Hepatocyte (in vitro differentiated cells): ENCODE measurements around the gene ADIPOR1. TPM values are rescaled to one million over a fixed set of nuclear protein-coding genes. Genes with fewer than 3 reads are reported as not detected.

Experiments
- DNase-seq: peaks from one replicate; pipeline ENCODE4 v3.0.0-alpha.2; 2016; ENCODE audit warnings: low spot score
- H2AFZ ChIP-seq: fragments of 200-600 bp; sonication (generic); 2 replicates; pipeline ENCODE4 v1.6.0; 2016; ENCODE audit warnings: antibody characterized with exemption, mild to moderate bottlenecking
- H3K27ac ChIP-seq: fragments of 200-600 bp; sonication (generic); 2 replicates; pipeline ENCODE4 v1.5.1; 2016; ENCODE audit warnings: mild to moderate bottlenecking
- H3K27me3 ChIP-seq: fragments of 200-600 bp; sonication (generic); 2 replicates; pipeline ENCODE4 v1.6.1; 2016
- H3K36me3 ChIP-seq: fragments of 200-600 bp; sonication (generic); replicated peaks from 2 replicates; pipeline ENCODE4 v1.5.1; 2016; ENCODE audit warnings: low read depth; ENCODE audit not compliant: insufficient read depth
- H3K4me1 ChIP-seq: fragments of 200-600 bp; sonication (generic); 2 replicates; pipeline ENCODE4 v1.5.1; 2016; ENCODE audit warnings: mild to moderate bottlenecking, moderate library complexity; ENCODE audit not compliant: insufficient read depth
- H3K4me2 ChIP-seq: fragments of 200-600 bp; sonication (generic); 2 replicates; pipeline ENCODE4 v1.6.0; 2016
- H3K4me3 ChIP-seq: fragments of 200-600 bp; sonication (generic); 2 replicates; pipeline ENCODE4 v1.5.1; 2016; ENCODE audit warnings: mild to moderate bottlenecking
- H3K79me2 ChIP-seq: fragments of 200-600 bp; sonication (generic); 2 replicates; pipeline ENCODE4 v1.6.0; 2017; ENCODE audit warnings: mild to moderate bottlenecking
- H3K9me2 ChIP-seq: fragments of 200-600 bp; sonication (generic); replicated peaks from 2 replicates; pipeline ENCODE4 v1.6.0; 2017; ENCODE audit warnings: mild to moderate bottlenecking; ENCODE audit not compliant: insufficient read depth
- H3K9me3 ChIP-seq: fragments of 200-600 bp; sonication (generic); 2 replicates; pipeline ENCODE4 v1.5.1; 2016; ENCODE audit warnings: low read depth, mild to moderate bottlenecking
- H4K20me1 ChIP-seq: fragments of 200-600 bp; sonication (generic); 2 replicates; pipeline ENCODE4 v1.6.0; 2016; ENCODE audit warnings: mild to moderate bottlenecking; ENCODE audit not compliant: insufficient read depth, poor library complexity, severe bottlenecking
- CTCF ChIP-seq: fragments of 200-600 bp; sonication (generic); IDR thresholded peaks from 2 replicates; pipeline ENCODE4 v1.5.1; 2016; ENCODE audit warnings: antibody characterized with exemption, mild to moderate bottlenecking; ENCODE audit not compliant: poor library complexity
- EZH2 ChIP-seq: fragments of 200-600 bp; sonication (generic); IDR thresholded peaks from 2 replicates; pipeline ENCODE4 v1.6.1; 2016; ENCODE audit warnings: antibody characterized with exemption, mild to moderate bottlenecking, borderline replicate concordance
- EZH2phosphoT487 ChIP-seq: fragments of 200-600 bp; sonication (generic); IDR thresholded peaks from one replicate; pipeline ENCODE4 v1.6.1; 2018; ENCODE audit warnings: antibody characterized with exemption, mild to moderate bottlenecking, low read depth, moderate library complexity; ENCODE audit not compliant: unreplicated experiment, severe bottlenecking
- WGBS: methylation state at CpG from one replicate; pipeline ENCODE4 v1.1.6; 2016; ENCODE audit warnings: low lambda C conversion rate; ENCODE audit errors: missing lambda C conversion rate; 5-methylcytosine and 5-hydroxymethylcytosine counted together
- polyA plus RNA-seq: library from polyadenylated mRNA; unstranded; fragments of >200 nt; fragmentation: Nextera tagmentation; extraction: Ambion mirVana; gene quantifications from 2 replicates; pipeline ENCODE4 v1.2.1, GENCODE V29; 2016
- total RNA-seq: library from RNA; depleted of rRNA; stranded (reverse); fragments of >200 nt; gene quantifications from 2 replicates; pipeline ENCODE4 v1.2.3, GENCODE V29; 2014

Gene ADIPOR1
- total and polyA plus RNA-seq, 2 experiments from 2014 or later, result 75.7 to 121 TPM

- H3K36me3 ChIP-seq, result no peaks in the 10 kb centered on the region
- no peaks in the 10 kb centered on the region for H3K9me2 ChIP-seq
- DNase-seq, result no peak
- H3K4me2 ChIP-seq, result peak overlapping the region; percentile 89
- no peaks in the 10 kb centered on the region for H4K20me1 ChIP-seq
- H3K4me1 ChIP-seq, result peaks cover 9% of the 10 kb centered on the region
- H3K79me2 ChIP-seq, result no peaks in the 10 kb centered on the region
- H3K9me3 ChIP-seq, result no peaks in the 10 kb centered on the region
- no peaks in the 10 kb centered on the region for H3K27me3 ChIP-seq
- no peak for TF ChIP-seq EZH2phosphoT487
- TF ChIP-seq EZH2, result no peak
- TF ChIP-seq CTCF, result no peak
- 77% methylated on average over 3 of the region's 3 CpGs for WGBS
- peak overlapping the region; percentile 91 for H2AFZ ChIP-seq
- H3K4me3 ChIP-seq, result peak overlapping the region; percentile 73
- no peak overlapping the region for H3K27ac ChIP-seq
Measured at GRCh38 chr1:202968351-202968750, 10.2 kb upstream of the ADIPOR1 start.

- Histone ChIP-seq H3K9me2 (no peaks in the 10 kb centered on the region), H3K27ac (peak overlapping the region; percentile 75), H3K9me3 (no peaks in the 10 kb centered on the region), H2AFZ (peak overlapping the region; percentile 91), H3K4me1 (peaks cover 9% of the 10 kb centered on the region), H3K4me3 (peak overlapping the region; percentile 73), H3K4me2 (peak overlapping the region; percentile 89), H4K20me1 (no peaks in the 10 kb centered on the region), H3K27me3 (no peaks in the 10 kb centered on the region), H3K36me3 (no peaks in the 10 kb centered on the region), H3K79me2 (no peaks in the 10 kb centered on the region)
- TF ChIP-seq EZH2phosphoT487 (no peak), EZH2 (no peak), CTCF (no peak)
- peak; percentile 50 for DNase-seq
- 7% methylated on average over 21 of the region's 21 CpGs for whole genome bisulfite sequencing
Measured at GRCh38 chr1:202967684-202968281, 9.7 kb upstream of the ADIPOR1 start.

DNA sequence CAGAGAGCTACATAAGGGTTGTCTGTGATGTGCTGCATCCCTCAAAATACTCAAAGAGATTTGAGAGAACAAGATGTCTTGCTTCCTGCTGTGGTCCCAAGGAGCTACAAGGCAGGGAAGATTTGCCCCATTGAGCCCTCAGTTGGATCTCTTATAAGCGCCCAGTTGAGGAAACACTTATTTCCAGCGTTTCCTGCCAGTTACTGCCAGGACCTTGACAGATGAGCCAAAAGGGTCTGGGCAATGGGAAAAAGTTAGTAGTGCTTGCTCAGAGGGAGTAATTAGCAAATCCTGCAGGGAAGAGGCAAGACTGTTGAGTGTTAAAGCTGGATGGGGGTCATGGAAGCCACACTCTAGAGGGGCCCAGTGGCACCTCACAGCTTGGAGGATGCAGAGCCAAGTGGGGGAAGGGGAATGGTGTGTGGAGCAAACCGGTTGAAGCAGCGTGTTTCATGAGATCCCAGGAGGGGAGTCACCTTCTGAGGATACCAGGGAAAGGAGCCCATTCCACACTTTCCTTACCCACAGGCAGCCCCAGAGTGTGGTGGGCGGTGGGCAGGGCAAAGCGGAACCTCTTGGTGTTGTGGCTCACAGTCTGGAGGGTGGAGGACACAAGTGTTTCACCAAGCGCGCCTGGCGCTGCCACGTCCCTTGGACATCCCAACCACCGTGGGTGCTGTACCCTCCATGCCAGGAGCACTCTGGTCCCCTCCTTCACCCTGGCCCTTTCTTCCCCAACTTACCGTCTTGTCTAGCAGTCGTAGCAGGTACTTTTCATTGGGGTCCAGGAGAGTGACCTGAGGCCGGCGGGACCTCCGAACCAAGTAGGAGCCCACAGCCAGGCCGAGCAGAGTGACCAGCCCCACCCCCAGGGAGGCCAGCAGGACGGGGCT lies 8.1 kb upstream of the ADIPOR1 start:
- Histone ChIP-seq H3K9me3 (no peaks in the 10 kb centered on the region), H3K4me2 (peak overlapping the region; percentile 89), H4K20me1 (no peaks in the 10 kb centered on the region), H3K4me1 (peaks cover 9% of the 10 kb centered on the region), H3K36me3 (no peaks in the 10 kb centered on the region), H3K27me3 (no peaks in the 10 kb centered on the region), H3K27ac (peak overlapping the region; percentile 83), H3K4me3 (peak overlapping the region; percentile 84), H2AFZ (peak overlapping the region; percentile 96), H3K79me2 (no peaks in the 10 kb centered on the region), H3K9me2 (no peaks in the 10 kb centered on the region)
- WGBS, result 48% methylated on average over 18 of the region's 18 CpGs
- no peak for DNase-seq
- TF ChIP-seq CTCF (no peak), EZH2phosphoT487 (no peak), EZH2 (no peak)
